HG03045 (cell line): Measurements from ENCODE around the gene CDH12.
"Not testable (repeated sequence)": the region's sequence is repeated elsewhere in the genome, so short reads cannot be mapped to it uniquely, and the experiment has no call there.

Experiments used
- ATAC-seq: cut with Tn5 transposase; IDR thresholded peaks from one replicate; pipeline ENCODE4 v1.9.1; 2021; ENCODE audit warnings: mild to moderate bottlenecking, moderate library complexity; ENCODE audit not compliant: unreplicated experiment

CDH12 gene

GRCh38 chr5:22774214-22774613 lies 78.9 kb downstream of the CDH12 start:
- not testable (repeated sequence) for ATAC-seq

GRCh38 chr5:22764736-22765135 lies 88.4 kb downstream of the CDH12 start:
- no peak for ATAC-seq

- no peak for ATAC-seq
Measured at GRCh38 chr5:22757776-22758175, 95.4 kb downstream of the CDH12 start.

- no peak for ATAC-seq
Measured at GRCh38 chr5:22754155-22754554, 99.0 kb downstream of the CDH12 start.

- no peak for ATAC-seq
Measured at GRCh38 chr5:22751536-22751935, 101.6 kb downstream of the CDH12 start.

- ATAC-seq, result no peak
Measured at GRCh38 chr5:22736443-22737003, 116.6 kb downstream of the CDH12 start.

- ATAC-seq, result no peak
Measured at GRCh38 chr5:22734907-22735306, 118.2 kb downstream of the CDH12 start.

GRCh38 chr5:22728610-22729009 lies 124.5 kb downstream of the CDH12 start:
- ATAC-seq, result no peak

GRCh38 chr5:22722491-22722890 lies 130.7 kb downstream of the CDH12 start:
- ATAC-seq, result no peak

- ATAC-seq, result no peak
Measured at GRCh38 chr5:22722056-22722455, 131.1 kb downstream of the CDH12 start.

GRCh38 chr5:22719842-22720241 lies 133.3 kb downstream of the CDH12 start:
- no peak for ATAC-seq

- ATAC-seq, result no peak
Measured at GRCh38 chr5:22710660-22711059, 142.5 kb downstream of the CDH12 start.

GRCh38 chr5:22709743-22710142 lies 143.4 kb downstream of the CDH12 start:
- ATAC-seq, result no peak

- ATAC-seq, result no peak
Measured at GRCh38 chr5:22708770-22709328, 144.3 kb downstream of the CDH12 start.

- ATAC-seq, result no peak
Measured at GRCh38 chr5:22706901-22707300, 146.2 kb downstream of the CDH12 start.

GRCh38 chr5:22699319-22699718 lies 153.8 kb downstream of the CDH12 start:
- ATAC-seq, result no peak

GRCh38 chr5:22693121-22693520 lies 160.0 kb downstream of the CDH12 start:
- ATAC-seq, result no peak

- ATAC-seq, result no peak
Measured at GRCh38 chr5:22683050-22683449, 170.1 kb downstream of the CDH12 start.

GRCh38 chr5:22678886-22679285 lies 174.3 kb downstream of the CDH12 start:
- no peak for ATAC-seq

- no peak for ATAC-seq
Measured at GRCh38 chr5:22673131-22673530, 180.0 kb downstream of the CDH12 start.

GRCh38 chr5:22669345-22669744 lies 183.8 kb downstream of the CDH12 start:
- ATAC-seq, result no peak

GRCh38 chr5:22665801-22666200 lies 187.3 kb downstream of the CDH12 start:
- ATAC-seq, result no peak

- no peak for ATAC-seq
Measured at GRCh38 chr5:22663134-22663533, 190.0 kb downstream of the CDH12 start.
